ENCODE data around the gene ALG12.

Gene ALG12

GRCh38 chr22:49871482-49871881 lies 46.8 kb downstream of the ALG12 start:
- H4K20me1 ChIP-seq (ENCODE audit: insufficient read depth, low read length) = peaks cover 8% of the 10 kb centered on the region
- no peak overlapping the region for H3K4me3 ChIP-seq (ENCODE audit: low read length)

DNA sequence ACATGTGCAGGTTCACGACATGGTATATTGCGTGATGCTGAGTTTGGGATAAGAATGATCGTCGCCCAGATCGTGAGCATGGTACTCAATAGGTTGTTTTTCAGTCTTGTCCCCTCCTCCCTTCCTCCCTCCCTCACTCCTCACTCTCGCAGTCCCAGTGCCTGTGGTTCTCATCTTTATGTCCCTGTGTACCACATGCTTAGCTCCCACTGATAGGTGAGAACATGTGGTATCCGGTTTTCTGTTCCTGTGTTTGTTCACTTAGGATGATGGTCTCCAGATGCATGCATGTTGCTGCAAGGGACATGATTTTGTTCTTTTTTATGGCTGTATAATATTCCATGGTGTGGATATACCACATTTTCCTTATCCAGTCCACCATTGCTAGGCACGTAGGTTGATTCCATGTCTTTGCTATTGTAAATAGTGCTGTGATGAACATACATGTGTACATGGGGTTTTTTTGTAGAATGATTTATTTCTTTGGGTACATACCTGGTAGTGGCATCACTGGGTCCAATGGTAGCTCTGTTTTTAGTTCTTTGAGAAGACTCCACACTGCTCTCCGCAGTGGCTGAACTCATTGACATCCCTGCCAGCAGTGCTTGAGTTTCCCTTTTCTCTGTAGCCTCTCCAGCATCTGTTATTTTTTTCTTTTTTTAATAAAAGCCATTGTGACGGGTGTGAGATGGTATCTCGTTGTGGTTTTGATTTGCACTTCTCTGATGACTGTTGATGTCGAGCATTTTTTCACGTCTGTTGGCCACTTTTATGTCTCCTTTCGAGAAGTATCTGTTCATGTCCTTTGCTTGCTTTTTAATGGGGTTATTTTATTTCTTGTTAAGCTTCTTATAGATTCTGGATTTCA lies 48.2 kb downstream of the ALG12 start:
- Histone ChIP-seq H3K9me3 (ENCODE audit: insufficient read depth, low read length) (no peaks in the 10 kb centered on the region; the same call in 1 of the 2 replicates), H3K79me2 (ENCODE audit: low read length) (peaks cover 88% of the 10 kb centered on the region), H3K9ac (ENCODE audit: low read length) (no peak overlapping the region), H3K4me1 (ENCODE audit: low read length) (no peaks in the 10 kb centered on the region), H3K27me3 (ENCODE audit: low read depth, low read length) (no peaks in the 10 kb centered on the region), H2AFZ (ENCODE audit: low read depth, low read length) (no peak overlapping the region), H4K20me1 (ENCODE audit: insufficient read depth, low read length) (peaks cover 8% of the 10 kb centered on the region), H3K27ac (ENCODE audit: low read length) (no peak overlapping the region), H3K4me2 (ENCODE audit: low read length) (no peak overlapping the region), H3K36me3 (replicated peaks; ENCODE audit: low read depth, low read length) (peaks cover 43% of the 10 kb centered on the region), H3K4me3 (ENCODE audit: low read length) (no peak overlapping the region)
- no peak for TF ChIP-seq EZH2phosphoT487 (IDR thresholded peaks at IDR 0.05; ENCODE audit: low read depth)
- TF ChIP-seq, protein P1, sequence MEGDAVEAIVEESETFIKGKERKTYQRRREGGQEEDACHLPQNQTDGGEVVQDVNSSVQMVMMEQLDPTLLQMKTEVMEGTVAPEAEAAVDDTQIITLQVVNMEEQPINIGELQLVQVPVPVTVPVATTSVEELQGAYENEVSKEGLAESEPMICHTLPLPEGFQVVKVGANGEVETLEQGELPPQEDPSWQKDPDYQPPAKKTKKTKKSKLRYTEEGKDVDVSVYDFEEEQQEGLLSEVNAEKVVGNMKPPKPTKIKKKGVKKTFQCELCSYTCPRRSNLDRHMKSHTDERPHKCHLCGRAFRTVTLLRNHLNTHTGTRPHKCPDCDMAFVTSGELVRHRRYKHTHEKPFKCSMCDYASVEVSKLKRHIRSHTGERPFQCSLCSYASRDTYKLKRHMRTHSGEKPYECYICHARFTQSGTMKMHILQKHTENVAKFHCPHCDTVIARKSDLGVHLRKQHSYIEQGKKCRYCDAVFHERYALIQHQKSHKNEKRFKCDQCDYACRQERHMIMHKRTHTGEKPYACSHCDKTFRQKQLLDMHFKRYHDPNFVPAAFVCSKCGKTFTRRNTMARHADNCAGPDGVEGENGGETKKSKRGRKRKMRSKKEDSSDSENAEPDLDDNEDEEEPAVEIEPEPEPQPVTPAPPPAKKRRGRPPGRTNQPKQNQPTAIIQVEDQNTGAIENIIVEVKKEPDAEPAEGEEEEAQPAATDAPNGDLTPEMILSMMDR (IDR thresholded peaks at IDR 0.05; ENCODE audit: low read depth, low read length) = no peak

More at GRCh38 chr22:49871482-49871881, 46.8 kb downstream of the ALG12 start:
- no peaks in the 10 kb centered on the region for H3K4me1 ChIP-seq (ENCODE audit: low read length)
- H3K36me3 ChIP-seq (replicated peaks; ENCODE audit: low read depth, low read length) = peaks cover 34% of the 10 kb centered on the region
- H3K27me3 ChIP-seq (ENCODE audit: low read depth, low read length) = no peaks in the 10 kb centered on the region
- H3K27ac ChIP-seq (ENCODE audit: low read length) = no peak overlapping the region
- peaks cover 86% of the 10 kb centered on the region for H3K79me2 ChIP-seq (ENCODE audit: low read length)
- no peak overlapping the region for H3K4me2 ChIP-seq (ENCODE audit: low read length)
- H3K9ac ChIP-seq (ENCODE audit: low read length) = no peak overlapping the region
- H2AFZ ChIP-seq (ENCODE audit: low read depth, low read length) = no peak overlapping the region
- TF ChIP-seq, protein P1 (IDR thresholded peaks at IDR 0.05; ENCODE audit: low read depth, low read length) = no peak
- no peak for TF ChIP-seq EZH2phosphoT487 (IDR thresholded peaks at IDR 0.05; ENCODE audit: low read depth)
- no peaks in the 10 kb centered on the region for H3K9me3 ChIP-seq (ENCODE audit: insufficient read depth, low read length)

- H3K79me2 ChIP-seq (ENCODE audit: low read length) = peaks cover 91% of the 10 kb centered on the region
- H3K4me2 ChIP-seq (ENCODE audit: low read length) = no peak overlapping the region
- no peaks in the 10 kb centered on the region for H3K4me1 ChIP-seq (ENCODE audit: low read length)
- H3K36me3 ChIP-seq (replicated peaks; ENCODE audit: low read depth, low read length) = peaks cover 43% of the 10 kb centered on the region
- TF ChIP-seq, protein P1 (IDR thresholded peaks at IDR 0.05; ENCODE audit: low read depth, low read length) = no peak
- no peak for TF ChIP-seq EZH2phosphoT487 (IDR thresholded peaks at IDR 0.05; ENCODE audit: low read depth)
- H3K27ac ChIP-seq (ENCODE audit: low read length) = no peak overlapping the region
- H3K9me3 ChIP-seq (ENCODE audit: insufficient read depth, low read length) = no peaks in the 10 kb centered on the region; the same call in 1 of the 2 replicates
- no peak overlapping the region for H3K4me3 ChIP-seq (ENCODE audit: low read length)
- no peak overlapping the region for H2AFZ ChIP-seq (ENCODE audit: low read depth, low read length)
- H4K20me1 ChIP-seq (ENCODE audit: insufficient read depth, low read length) = peaks cover 8% of the 10 kb centered on the region
- no peaks in the 10 kb centered on the region for H3K27me3 ChIP-seq (ENCODE audit: low read depth, low read length)
- H3K9ac ChIP-seq (ENCODE audit: low read length) = no peak overlapping the region
These were observed 49.0 kb downstream of the ALG12 start for GRCh38 chr22:49869086-49869830.
